Activated CD4-positive, alpha-beta T cell treated with anti-CD3 and anti-CD28 coated beads, Interleukin-2, amount 50 U/mL, for 16 hours (primary cell): Measurements from ENCODE around the gene RDH12.
A peak's percentile ranks its signal among the peaks of the same experiment; 100 is the strongest.
"Not testable (repeated sequence)": the region's sequence is repeated elsewhere in the genome, so short reads cannot be mapped to it uniquely, and the experiment has no call there.

Experiments
- DNase-seq: peaks from one replicate; pipeline ENCODE4 v3.0.0-alpha.2; 2020

The RDH12 gene

GRCh38 chr14:67709346-67709745, 7.7 kb downstream of the RDH12 start:
- not testable (repeated sequence) for DNase-seq

DNA sequence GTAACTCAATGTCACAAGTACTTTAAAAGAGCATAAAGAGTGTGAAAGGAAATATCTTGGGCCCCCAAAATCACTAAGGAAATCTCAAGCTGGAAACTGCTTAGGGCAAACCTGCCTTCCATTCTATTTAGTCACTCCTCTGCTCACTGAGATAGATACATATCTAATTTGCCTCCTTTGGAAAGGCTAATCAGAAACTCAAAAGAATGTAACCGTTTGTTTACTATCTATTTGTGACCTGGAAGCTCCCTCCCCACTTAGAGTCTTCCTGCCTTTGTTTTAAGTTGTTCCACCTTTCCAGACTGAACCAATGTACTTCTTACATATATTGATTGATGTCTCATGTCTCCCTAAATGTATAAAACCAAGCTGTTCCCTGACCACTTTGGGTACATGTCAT, 8.1 kb downstream of the RDH12 start:
- DNase-seq, result not testable (repeated sequence)

DNA sequence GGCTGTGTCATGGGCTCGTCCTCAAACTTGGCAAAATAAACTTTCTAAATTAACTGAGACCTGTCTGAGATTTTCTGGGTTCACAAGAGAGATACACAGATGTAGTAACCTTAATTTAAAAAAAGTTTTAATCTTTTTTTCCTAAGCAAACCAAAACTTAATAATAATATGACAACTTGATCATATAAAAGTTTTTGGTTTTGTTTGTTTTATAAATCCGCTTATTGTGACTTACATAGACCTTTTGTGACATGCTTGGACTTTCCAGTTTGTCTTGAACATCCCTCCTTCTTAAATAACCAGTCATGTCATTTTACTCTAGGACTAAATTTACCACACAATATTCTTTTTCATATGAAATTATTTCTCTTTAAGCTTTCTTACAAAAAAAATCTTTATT, 8.5 kb downstream of the RDH12 start:
- DNase-seq, result no peak

GRCh38 chr14:67717048-67717447, 15.4 kb downstream of the RDH12 start:
- no peak for DNase-seq

- no peak for DNase-seq
Measured at GRCh38 chr14:67718265-67718664, 16.6 kb downstream of the RDH12 start.

DNA sequence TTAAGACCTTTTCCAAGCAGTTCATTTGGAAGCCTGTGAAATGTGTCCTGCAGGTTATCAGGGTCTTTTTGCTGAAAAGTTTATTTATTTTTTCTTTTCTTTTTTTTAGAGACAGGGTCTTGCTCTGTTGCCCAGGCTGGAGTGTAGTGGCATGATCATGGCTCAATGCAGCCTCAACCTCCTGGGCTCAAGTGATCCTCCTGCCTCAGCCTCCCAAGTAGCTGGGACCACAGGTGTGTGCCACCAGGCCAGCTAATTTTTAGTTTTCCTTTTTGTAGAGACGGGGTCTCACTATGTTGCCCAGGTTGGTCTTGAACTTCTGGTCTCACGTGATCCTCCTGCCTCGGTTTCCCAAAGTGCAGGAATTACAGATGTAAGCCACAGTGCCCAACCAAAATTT, 17.7 kb downstream of the RDH12 start:
- DNase-seq, result not testable (repeated sequence)

- DNase-seq, result no peak
Measured at GRCh38 chr14:67719866-67720265, 18.2 kb downstream of the RDH12 start.

DNA sequence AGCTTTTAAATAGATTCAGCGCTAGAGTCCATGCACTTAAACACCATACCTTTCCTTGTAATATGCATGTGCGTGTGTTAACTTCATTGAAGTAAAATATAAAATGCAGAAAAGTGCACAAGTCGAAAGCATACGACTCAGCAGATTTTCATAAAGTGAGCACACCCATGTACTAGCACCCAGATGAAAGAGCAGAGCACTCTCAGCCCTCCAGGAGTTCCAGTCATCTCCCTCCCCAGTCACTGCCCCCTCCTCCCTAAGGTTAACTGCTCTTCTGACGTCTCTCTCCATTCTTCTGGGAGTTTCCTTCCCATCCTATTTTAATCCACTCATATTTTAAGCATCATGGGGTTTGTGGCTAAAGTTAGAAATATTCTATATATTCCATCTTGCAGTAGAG, 20.2 kb downstream of the RDH12 start:
- DNase-seq, result no peak

GRCh38 chr14:67722293-67722692, 20.6 kb downstream of the RDH12 start:
- no peak for DNase-seq

DNA sequence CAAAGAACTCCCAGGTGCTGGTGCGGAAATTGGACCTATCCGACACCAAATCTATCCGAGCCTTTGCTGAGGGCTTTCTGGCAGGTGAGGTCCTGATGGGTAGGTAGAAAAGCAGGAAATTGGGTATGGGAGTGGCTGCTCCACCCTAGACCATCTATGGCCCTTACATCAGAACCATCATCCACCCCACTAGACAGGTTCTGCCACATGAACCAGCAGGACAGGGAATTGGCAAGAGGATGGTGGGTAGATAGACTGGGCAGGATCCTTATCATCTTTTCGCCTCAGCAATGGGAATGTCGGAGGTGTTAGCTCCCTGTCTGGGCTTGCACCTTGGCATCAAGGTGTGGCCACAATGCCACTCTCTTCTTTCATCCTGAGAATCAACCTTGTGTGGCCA, 23.5 kb downstream of the RDH12 start:
- DNase-seq, result no peak

DNA sequence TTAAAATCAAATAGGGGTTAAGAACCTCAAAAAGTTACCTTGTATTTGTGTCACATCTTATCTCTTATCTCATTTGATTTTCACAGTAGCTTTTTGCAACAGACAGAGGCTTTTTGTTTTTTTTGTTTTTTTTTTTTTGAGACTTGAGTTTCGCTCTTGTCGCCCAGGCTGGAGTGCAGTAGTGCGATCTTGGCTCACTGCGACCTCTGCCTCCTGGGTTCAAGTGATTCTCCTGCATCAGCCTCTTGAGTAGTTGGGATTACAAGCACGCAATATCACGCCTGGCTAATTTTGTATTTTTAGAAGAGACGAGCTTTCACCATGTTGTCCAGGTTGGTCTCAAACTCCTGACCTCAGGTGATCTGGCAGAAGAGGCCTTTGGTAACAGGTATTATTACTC, 25.7 kb downstream of the RDH12 start:
- DNase-seq, result no peak

GRCh38 chr14:67728258-67728657, 26.6 kb downstream of the RDH12 start:
- DNase-seq, result no peak

GRCh38 chr14:67729072-67729885, 27.6 kb downstream of the RDH12 start:
- DNase-seq, result no peak

DNA sequence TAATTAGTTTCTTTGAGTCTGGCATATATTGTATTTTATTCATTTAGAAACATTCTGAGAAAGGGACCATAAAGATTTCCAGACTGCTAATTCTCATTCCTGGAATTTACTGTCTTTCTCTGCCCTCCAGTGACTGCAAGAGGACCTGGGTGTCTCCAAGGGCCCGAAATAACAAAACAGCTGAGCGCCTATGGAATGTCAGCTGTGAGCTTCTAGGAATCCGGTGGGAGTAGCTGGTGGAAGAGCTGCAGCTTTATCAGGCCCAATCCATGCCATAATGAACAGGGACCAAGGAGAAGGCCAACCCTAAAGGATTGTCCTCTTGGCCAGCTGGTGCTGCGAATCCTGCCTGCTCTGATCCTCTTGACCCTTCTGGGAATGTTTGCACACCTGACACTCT, 31.9 kb downstream of the RDH12 start:
- DNase-seq, result no peak

DNA sequence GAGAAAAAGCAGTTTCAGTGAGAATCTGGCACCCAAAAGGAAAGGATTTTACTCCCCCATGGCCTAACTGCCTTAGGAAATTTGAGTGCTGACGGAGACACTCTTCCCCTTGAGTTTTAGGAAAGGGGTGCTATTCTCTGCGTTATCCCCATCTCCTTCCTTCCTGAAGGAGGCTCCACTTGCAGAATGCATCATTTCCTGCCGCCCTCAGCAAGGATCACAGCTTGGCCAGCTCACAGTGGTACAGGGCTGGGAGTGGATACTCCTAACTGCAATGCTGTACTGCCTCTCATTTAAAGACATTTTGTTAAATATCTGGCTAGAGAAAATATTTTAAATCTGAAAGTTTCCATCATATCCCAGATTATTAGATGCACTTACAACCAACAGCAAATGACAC, 33.0 kb downstream of the RDH12 start:
- DNase-seq, result no peak

GRCh38 chr14:67735336-67736147, 33.9 kb downstream of the RDH12 start:
- no peak for DNase-seq

- DNase-seq, result no peak
Measured at GRCh38 chr14:67736771-67737170, 35.1 kb downstream of the RDH12 start.

DNA sequence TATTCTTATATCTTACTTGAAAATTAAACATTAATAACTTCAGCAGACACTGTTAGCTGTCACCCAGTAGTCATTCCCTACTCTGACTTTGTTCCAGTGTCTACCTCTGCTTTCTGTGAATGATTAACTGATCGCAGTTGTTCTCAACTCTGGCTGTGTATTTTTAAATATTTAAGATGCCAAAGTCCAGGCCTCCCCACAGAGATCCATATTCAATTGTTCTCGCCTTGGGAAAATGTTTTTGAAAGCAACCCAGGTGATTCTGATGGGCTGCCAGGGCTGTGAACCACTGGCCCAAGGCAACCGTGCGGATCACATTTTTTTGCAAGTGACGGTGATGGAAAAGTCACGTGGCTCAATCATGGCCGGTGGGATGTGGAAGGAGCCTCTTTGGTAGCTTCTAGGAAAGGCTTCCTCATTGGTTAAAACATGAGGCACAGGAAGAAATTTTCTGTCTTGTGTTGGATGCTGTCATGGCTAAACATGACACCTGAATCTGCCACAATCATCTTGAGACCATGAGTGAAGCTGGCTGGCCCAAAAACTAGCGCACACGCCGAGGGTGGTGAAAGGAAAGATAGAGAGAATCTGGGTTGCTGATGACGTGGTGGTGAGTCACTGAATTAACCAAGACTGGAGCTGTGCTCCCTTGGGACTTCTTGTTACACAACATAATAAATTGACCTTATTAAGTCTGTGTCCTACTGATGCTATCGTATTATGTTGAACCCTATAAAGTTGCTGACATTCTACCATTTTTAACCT, 37.2 kb downstream of the RDH12 start:
- DNase-seq, result no peak

DNA sequence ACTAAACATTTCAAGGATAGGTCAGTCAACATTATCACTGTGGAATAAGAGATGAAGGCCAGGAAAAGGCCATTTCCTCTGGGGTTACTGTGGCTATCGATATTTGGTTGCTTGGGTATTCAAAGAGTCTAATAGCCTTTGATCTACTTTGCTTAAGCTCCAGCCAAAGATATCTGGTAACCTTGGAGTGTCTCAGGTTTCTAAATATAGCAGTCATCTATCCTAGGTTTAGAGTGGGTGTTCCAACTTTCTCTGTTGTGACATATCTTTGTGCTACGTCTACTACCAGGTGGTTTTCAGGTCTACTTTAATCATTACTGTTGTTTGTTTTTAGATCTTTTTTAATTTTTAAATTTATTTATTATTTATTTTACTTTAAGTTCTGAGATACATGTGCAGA, 42.4 kb downstream of the RDH12 start:
- no peak for DNase-seq

GRCh38 chr14:67746927-67747326, 45.2 kb downstream of the RDH12 start:
- peak; percentile 52 for DNase-seq

GRCh38 chr14:67748312-67748711, 46.6 kb downstream of the RDH12 start:
- no peak for DNase-seq

DNA sequence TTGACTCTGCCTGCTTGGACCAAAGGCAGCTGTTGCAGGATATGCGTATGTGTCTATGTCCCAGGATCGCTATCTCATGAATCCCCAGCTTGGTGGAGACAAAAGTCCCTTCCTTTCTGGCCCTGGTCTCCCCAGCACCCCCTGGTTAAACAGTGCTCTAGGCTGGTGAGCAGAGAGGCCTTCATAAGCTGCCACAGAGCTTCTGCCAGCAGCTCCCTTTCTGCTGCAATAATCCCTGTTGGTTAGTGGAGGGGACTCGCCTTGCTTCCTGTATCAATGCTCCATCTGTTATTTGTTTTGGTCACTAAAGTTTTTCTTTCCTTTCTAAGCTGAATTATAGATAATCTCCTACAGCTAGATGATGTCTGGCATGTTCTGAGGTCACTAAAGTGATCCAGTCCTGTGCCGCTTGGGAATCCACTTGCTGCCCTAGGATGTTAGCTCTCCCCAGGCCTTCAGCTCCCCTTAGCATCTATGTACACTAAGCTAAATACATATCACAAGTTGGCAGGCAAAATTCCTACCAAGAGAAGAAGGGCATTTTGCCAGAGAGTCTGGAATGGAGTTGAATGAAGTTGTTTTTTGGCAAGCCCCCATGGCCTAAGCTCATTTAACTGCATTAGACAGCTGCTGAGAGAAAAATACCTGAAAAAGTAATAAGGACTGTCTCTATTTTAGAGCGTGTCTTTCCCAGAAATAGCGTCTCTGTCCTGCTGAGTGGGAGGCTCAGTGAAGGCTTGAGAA, 47.8 kb downstream of the RDH12 start:
- no peak for DNase-seq

GRCh38 chr14:67756496-67756895, 54.8 kb downstream of the RDH12 start:
- DNase-seq, result no peak
